DOHH2 (cell line): Measurements from ENCODE around the gene INKA2.

ENCODE experiments used
- H3F3A ChIP-seq: fragments of 200-600 bp; sonication (generic), shearing (Covaris generic); 2 replicates; pipeline ENCODE4 v1.6.0; 2016; ENCODE audit warnings: antibody characterized with exemption, mild to moderate bottlenecking; ENCODE audit not compliant: control insufficient read depth, insufficient read depth
- H3K27ac ChIP-seq: fragments of 200-600 bp; sonication (generic); 2 replicates; pipeline ENCODE4 v1.5.1; 2014; ENCODE audit warnings: low read depth, mild to moderate bottlenecking, low read length, moderate library complexity
- H3K27me3 ChIP-seq: fragments of 200-600 bp; sonication (generic); 2 replicates; pipeline ENCODE4 v1.6.1; 2014; ENCODE audit warnings: mild to moderate bottlenecking, low read length, mixed read lengths; ENCODE audit not compliant: control insufficient read depth
- H3K36me3 ChIP-seq: fragments of 200-600 bp; sonication (generic); 2 replicates; pipeline ENCODE4 v1.6.1; 2014; ENCODE audit warnings: mild to moderate bottlenecking, low read length, moderate library complexity, mixed read lengths; ENCODE audit not compliant: control insufficient read depth
- H3K4me1 ChIP-seq: fragments of 200-600 bp; sonication (generic); 2 replicates; pipeline ENCODE4 v1.6.1; 2014; ENCODE audit warnings: mild to moderate bottlenecking, low read length, mixed read lengths; ENCODE audit not compliant: control insufficient read depth
- H3K4me2 ChIP-seq: fragments of 200-600 bp; sonication (generic); 2 replicates; pipeline ENCODE4 v1.6.0; 2014; ENCODE audit warnings: mild to moderate bottlenecking, low read length, moderate library complexity
- H3K4me3 ChIP-seq: fragments of 200-600 bp; sonication (generic); 2 replicates; pipeline ENCODE4 v1.5.1; 2014; ENCODE audit warnings: mild to moderate bottlenecking, low read length, mixed read lengths
- H3K79me2 ChIP-seq: fragments of 200-600 bp; sonication (generic); 2 replicates; pipeline ENCODE4 v1.6.1; 2014; ENCODE audit warnings: mild to moderate bottlenecking, low read length, mixed read lengths; ENCODE audit not compliant: control insufficient read depth
- H3K9me2 ChIP-seq: fragments of 200-600 bp; sonication (generic); replicated peaks from 2 replicates; pipeline ENCODE4 v1.6.1; 2014; ENCODE audit warnings: mild to moderate bottlenecking, low read length, mixed read lengths; ENCODE audit not compliant: control insufficient read depth
- H3K9me3 ChIP-seq: fragments of 200-600 bp; sonication (generic); 2 replicates; pipeline ENCODE4 v1.6.1; 2014; ENCODE audit warnings: antibody characterized with exemption, low read length, mixed read lengths; ENCODE audit not compliant: control insufficient read depth, insufficient read depth
- H4K20me1 ChIP-seq: fragments of 200-600 bp; sonication (generic); 2 replicates; pipeline ENCODE4 v1.6.0; 2014; ENCODE audit warnings: low read depth, mild to moderate bottlenecking, antibody characterized with exemption, low read length, moderate library complexity; ENCODE audit not compliant: control insufficient read depth, insufficient read depth
- EZH2phosphoT487 ChIP-seq: fragments of 200-600 bp; sonication (generic); IDR thresholded peaks from 2 replicates; pipeline ENCODE4 v1.6.1; 2017; ENCODE audit warnings: borderline replicate concordance, mild to moderate bottlenecking, antibody characterized with exemption, low read length, moderate library complexity, mixed read lengths
- TF ChIP-seq, protein P1 (sequence below): fragments of 200-600 bp; sonication (generic); IDR thresholded peaks from one replicate; pipeline ENCODE4 v1.5.1; 2014; ENCODE audit warnings: antibody characterized with exemption, mild to moderate bottlenecking, low read depth, low read length; ENCODE audit not compliant: poor library complexity, severe bottlenecking

The INKA2 gene

DNA sequence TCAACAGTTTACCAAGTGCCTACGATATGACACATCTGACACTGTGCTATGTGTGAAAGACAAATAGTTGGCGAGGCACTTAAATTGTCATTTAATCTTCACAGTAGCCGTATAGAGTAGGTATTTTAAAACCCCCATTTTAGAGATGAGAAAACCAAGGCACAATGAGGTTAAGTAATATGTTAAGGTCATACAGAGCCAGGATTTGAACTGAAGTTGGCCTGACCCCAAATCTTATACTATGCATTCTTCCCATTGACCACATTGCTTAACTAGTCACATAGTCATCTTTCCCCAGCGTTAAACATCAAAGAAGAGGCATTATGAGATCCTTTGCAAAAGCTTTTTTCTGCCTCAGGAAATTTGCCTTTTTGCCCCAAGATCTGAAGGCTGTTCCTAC lies 3.9 kb downstream of the INKA2 start:
- Histone ChIP-seq H3K27ac (no peak overlapping the region), H3K79me2 (no peaks in the 10 kb centered on the region), H3K4me3 (no peak overlapping the region), H3F3A (peaks cover 3% of the 10 kb centered on the region; the same call in 1 of the 2 replicates), H3K9me2 (no peaks in the 10 kb centered on the region), H3K4me2 (no peak overlapping the region), H3K9me3 (no peaks in the 10 kb centered on the region), H3K27me3 (peaks cover 9% of the 10 kb centered on the region), H4K20me1 (no peaks in the 10 kb centered on the region), H3K36me3 (no peaks in the 10 kb centered on the region), H3K4me1 (peaks cover 34% of the 10 kb centered on the region)
- TF ChIP-seq EZH2phosphoT487 = no peak
- TF ChIP-seq, protein P1, sequence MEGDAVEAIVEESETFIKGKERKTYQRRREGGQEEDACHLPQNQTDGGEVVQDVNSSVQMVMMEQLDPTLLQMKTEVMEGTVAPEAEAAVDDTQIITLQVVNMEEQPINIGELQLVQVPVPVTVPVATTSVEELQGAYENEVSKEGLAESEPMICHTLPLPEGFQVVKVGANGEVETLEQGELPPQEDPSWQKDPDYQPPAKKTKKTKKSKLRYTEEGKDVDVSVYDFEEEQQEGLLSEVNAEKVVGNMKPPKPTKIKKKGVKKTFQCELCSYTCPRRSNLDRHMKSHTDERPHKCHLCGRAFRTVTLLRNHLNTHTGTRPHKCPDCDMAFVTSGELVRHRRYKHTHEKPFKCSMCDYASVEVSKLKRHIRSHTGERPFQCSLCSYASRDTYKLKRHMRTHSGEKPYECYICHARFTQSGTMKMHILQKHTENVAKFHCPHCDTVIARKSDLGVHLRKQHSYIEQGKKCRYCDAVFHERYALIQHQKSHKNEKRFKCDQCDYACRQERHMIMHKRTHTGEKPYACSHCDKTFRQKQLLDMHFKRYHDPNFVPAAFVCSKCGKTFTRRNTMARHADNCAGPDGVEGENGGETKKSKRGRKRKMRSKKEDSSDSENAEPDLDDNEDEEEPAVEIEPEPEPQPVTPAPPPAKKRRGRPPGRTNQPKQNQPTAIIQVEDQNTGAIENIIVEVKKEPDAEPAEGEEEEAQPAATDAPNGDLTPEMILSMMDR = no peak

DNA sequence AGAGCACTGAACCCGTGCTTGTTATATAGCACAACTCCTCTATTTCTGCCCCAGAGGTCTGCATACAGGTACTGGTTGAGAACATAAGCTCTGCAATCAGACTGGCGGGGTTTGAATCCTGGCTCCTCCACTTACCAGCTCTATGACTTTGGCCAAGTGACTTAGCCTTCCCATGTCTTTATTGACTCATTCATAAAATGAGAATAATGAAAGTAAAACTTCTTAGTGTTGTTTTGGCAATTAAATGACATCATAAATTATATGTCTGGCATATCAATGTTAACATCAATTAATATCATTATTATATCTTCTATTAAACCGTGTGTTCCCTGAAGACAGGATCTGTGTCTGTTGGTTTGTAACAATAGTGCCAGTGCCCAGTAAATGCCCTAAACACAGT lies 4.3 kb downstream of the INKA2 start:
- Histone ChIP-seq H3K9me3 (no peaks in the 10 kb centered on the region), H3K36me3 (no peaks in the 10 kb centered on the region), H3K79me2 (no peaks in the 10 kb centered on the region), H3K9me2 (no peaks in the 10 kb centered on the region), H3K4me3 (no peak overlapping the region), H3K27me3 (peaks cover 5% of the 10 kb centered on the region), H3F3A (peaks cover 3% of the 10 kb centered on the region; the same call in 1 of the 2 replicates), H3K27ac (no peak overlapping the region), H3K4me1 (peaks cover 30% of the 10 kb centered on the region), H4K20me1 (no peaks in the 10 kb centered on the region), H3K4me2 (no peak overlapping the region)
- TF ChIP-seq, protein P1 = no peak
- no peak for TF ChIP-seq EZH2phosphoT487

DNA sequence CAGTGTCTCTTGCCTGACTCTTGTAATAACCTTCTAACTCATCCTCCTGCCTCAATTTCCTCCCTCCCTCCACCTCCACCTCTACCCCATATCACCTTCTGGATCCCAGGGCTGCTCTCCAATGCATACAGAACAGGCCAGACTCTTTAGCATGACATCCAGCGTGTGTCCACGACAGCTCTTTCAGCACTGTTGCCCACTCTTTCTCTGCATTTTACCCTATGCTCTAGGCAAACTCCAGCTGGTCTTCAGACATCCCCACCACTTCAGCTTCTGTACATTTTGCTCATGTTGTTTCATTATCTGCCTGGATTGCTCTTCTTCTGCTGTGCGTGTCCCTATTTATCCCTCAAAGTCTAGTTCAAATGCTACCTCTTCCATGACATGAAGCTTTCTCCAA lies 4.8 kb downstream of the INKA2 start:
- peaks cover 3% of the 10 kb centered on the region; the same call in 1 of the 2 replicates for H3F3A ChIP-seq
- peaks cover 25% of the 10 kb centered on the region for H3K4me1 ChIP-seq
- H3K4me3 ChIP-seq = no peak overlapping the region
- H3K27ac ChIP-seq = no peak overlapping the region
- H4K20me1 ChIP-seq = no peaks in the 10 kb centered on the region
- TF ChIP-seq, protein P1 = no peak
- no peak for TF ChIP-seq EZH2phosphoT487
- H3K79me2 ChIP-seq = no peaks in the 10 kb centered on the region
- no peak overlapping the region for H3K4me2 ChIP-seq
- no peaks in the 10 kb centered on the region for H3K36me3 ChIP-seq
- H3K9me2 ChIP-seq = no peaks in the 10 kb centered on the region
- H3K9me3 ChIP-seq = no peaks in the 10 kb centered on the region
- H3K27me3 ChIP-seq = peaks cover under 1% of the 10 kb centered on the region
